Liver (tissue), 9 donors: Measurements from ENCODE around the gene LPAR1. TPM values are rescaled to one million over a fixed set of nuclear protein-coding genes. Genes with fewer than 3 reads are reported as not detected.

Experiments
- DNase-seq: peaks from one replicate; pipeline ENCODE4 v3.0.0-alpha.2; 2017; ENCODE audit warnings: low spot score
- H3K27ac ChIP-seq, 2 donors: one replicate each; pipeline ENCODE4 v1.7.0; 2013; ENCODE audit warnings: inconsistent platforms in 2 of 2, low read length in 2 of 2, control low read depth in 1 of 2, low read depth in 1 of 2, mild to moderate bottlenecking in 1 of 2
- H3K27me3 ChIP-seq, 4 donors: one replicate each; pipeline versions ENCODE4 v1.6.1 to v1.7.0; 2013; ENCODE audit warnings: low read length in 3 of 4, inconsistent platforms in 1 of 4, mild to moderate bottlenecking in 1 of 4, moderate library complexity in 1 of 4; ENCODE audit not compliant: control insufficient read depth in 4 of 4, insufficient read depth in 4 of 4
- H3K36me3 ChIP-seq, 4 donors: one replicate each; pipeline versions ENCODE4 v1.6.1 to v1.7.0; 2013; ENCODE audit warnings: low read length in 3 of 4, mild to moderate bottlenecking in 3 of 4, low read depth in 1 of 4, moderate library complexity in 1 of 4; ENCODE audit not compliant: control insufficient read depth in 4 of 4, insufficient read depth in 3 of 4
- H3K4me1 ChIP-seq, 4 donors: one replicate each; pipeline versions ENCODE4 v1.6.1 to v1.7.0; 2013; ENCODE audit warnings: low read length in 3 of 4, mild to moderate bottlenecking in 3 of 4, moderate library complexity in 1 of 4; ENCODE audit not compliant: control insufficient read depth in 4 of 4, insufficient read depth in 4 of 4
- H3K4me3 ChIP-seq, 3 donors: one replicate each; pipeline versions ENCODE4 v1.6.1 to v1.7.0; 2013; ENCODE audit warnings: low read length in 3 of 3, control low read depth in 1 of 3, low read depth in 1 of 3, mild to moderate bottlenecking in 1 of 3
- H3K9ac ChIP-seq, 2 donors: one replicate each; pipeline ENCODE4 v1.7.0; 2013; ENCODE audit warnings: low read length in 2 of 2, mild to moderate bottlenecking in 2 of 2, moderate library complexity in 2 of 2, control low read depth in 1 of 2, low read depth in 1 of 2
- H3K9me3 ChIP-seq, 4 donors: one replicate each; pipeline versions ENCODE4 v1.6.1 to v1.7.0; 2013; ENCODE audit warnings: low read length in 3 of 4; ENCODE audit not compliant: control insufficient read depth in 4 of 4
- EGR1 ChIP-seq, 2 donors: IDR thresholded peaks; 2 replicates each; pipeline ENCODE4 v1.6.1; 2016 to 2018; ENCODE audit warnings: antibody characterized with exemption in 2 of 2, low read depth in 2 of 2
- FOXA1 ChIP-seq: IDR thresholded peaks from 2 replicates; pipeline ENCODE4 v1.6.1; 2016; ENCODE audit warnings: antibody characterized with exemption
- FOXA2 ChIP-seq: IDR thresholded peaks from 2 replicates; pipeline ENCODE4 v1.6.1; 2016; ENCODE audit warnings: antibody characterized with exemption
- GABPA ChIP-seq, 2 donors: IDR thresholded peaks in 1 of 2; conservative IDR thresholded peaks in 1 of 2; 2 replicates each; pipeline ENCODE4 v1.6.1; 2016; ENCODE audit warnings: antibody characterized with exemption in 2 of 2, mild to moderate bottlenecking in 1 of 2, moderate library complexity in 1 of 2
- HNF4A ChIP-seq, 2 donors: conservative IDR thresholded peaks; 2 replicates each; pipeline ENCODE4 v1.6.1; 2016; ENCODE audit warnings: antibody characterized with exemption in 2 of 2, mild to moderate bottlenecking in 2 of 2
- HNF4G ChIP-seq: IDR thresholded peaks from 2 replicates; pipeline ENCODE4 v1.6.1; 2016; ENCODE audit warnings: antibody characterized with exemption
- JUND ChIP-seq, 2 donors: IDR thresholded peaks; 2 replicates each; pipeline ENCODE4 v1.6.1; 2016; ENCODE audit warnings: antibody characterized with exemption in 2 of 2
- NR2F2 ChIP-seq: IDR thresholded peaks from 2 replicates; pipeline ENCODE4 v1.6.1; 2016; ENCODE audit warnings: antibody characterized with exemption
- RAD21 ChIP-seq, 2 donors: IDR thresholded peaks; 2 replicates each; pipeline ENCODE4 v1.6.1; 2016; ENCODE audit warnings: antibody characterized with exemption in 2 of 2, mild to moderate bottlenecking in 2 of 2
- RXRA ChIP-seq, 2 donors: IDR thresholded peaks; 2 replicates each; pipeline ENCODE4 v1.6.1; 2017 to 2018; ENCODE audit warnings: antibody characterized with exemption in 2 of 2, mild to moderate bottlenecking in 1 of 2
- SP1 ChIP-seq: IDR thresholded peaks from 2 replicates; pipeline ENCODE4 v1.6.1; 2018; ENCODE audit warnings: antibody characterized with exemption, mild to moderate bottlenecking
- TAF1 ChIP-seq: conservative IDR thresholded peaks from 2 replicates; pipeline ENCODE4 v1.6.1; 2016; ENCODE audit warnings: antibody characterized with exemption, mild to moderate bottlenecking
- YY1 ChIP-seq: IDR thresholded peaks from 2 replicates; pipeline ENCODE4 v1.6.1; 2016; ENCODE audit warnings: antibody characterized with exemption, mild to moderate bottlenecking
- ZBTB33 ChIP-seq: IDR thresholded peaks from 2 replicates; pipeline ENCODE4 v1.6.1; 2016; ENCODE audit warnings: antibody characterized with exemption
- WGBS: extraction: QIAGEN DNeasy Blood & Tissue Kit; methylation state at CpG from one replicate; pipeline ENCODE4 v1.1.7; 2013; 5-methylcytosine and 5-hydroxymethylcytosine counted together
- polyA plus RNA-seq, 2 donors: library from polyadenylated mRNA; stranded (reverse) in 1 of 2; unstranded in 1 of 2; fragments of 200-250 nt in 1 of 2; fragments of >200 nt in 1 of 2; fragmentation: Nextera tagmentation in 1 of 2; extraction: Ambion mirVana in 1 of 2; gene quantifications; one replicate each; pipeline versions ENCODE4 v1.2.1 to v1.2.3, GENCODE V29; 2013 to 2015
- total RNA-seq, 2 donors: library from RNA; depleted of rRNA; stranded (reverse); fragments of >200 nt; gene quantifications; one replicate each; pipeline ENCODE4 v1.2.3, GENCODE V29; 2014
- TF ChIP-seq, protein P1 (sequence below): IDR thresholded peaks from 2 replicates; pipeline ENCODE4 v1.6.1; 2016; ENCODE audit warnings: antibody characterized with exemption, mild to moderate bottlenecking
- TF ChIP-seq, protein P2 (sequence below): fragments of 150-350 bp; IDR thresholded peaks from 2 replicates; pipeline ENCODE4 v1.5.1; 2017; ENCODE audit warnings: improper control_type of control experiment, low read depth, low read length; ENCODE audit not compliant: missing input control
- TF ChIP-seq, protein P3 (sequence below): IDR thresholded peaks from 2 replicates; pipeline ENCODE4 v1.6.1; 2016; ENCODE audit warnings: antibody characterized with exemption
- TF ChIP-seq, protein P4 (sequence below): IDR thresholded peaks from 2 replicates; pipeline ENCODE4 v1.6.1; 2016; ENCODE audit warnings: antibody characterized with exemption
- donor health status: healthy.
- donor health status: healthy.
- donor health status: healthy.
- donor health status: healthy.
- donor health status: healthy.

The LPAR1 gene
- total and polyA plus RNA-seq, 4 donors: 0.51 to 3.6 (median 1.1) TPM

GRCh38 chr9:110968096-110968495 is 70.2 kb downstream of the LPAR1 start:
- H3K27me3 ChIP-seq: no peaks in the 10 kb centered on the region
- 84% methylated on average over 4 of the region's 4 CpGs for WGBS
- DNase-seq: no peak

More at GRCh38 chr9:110968096-110968495, 70.2 kb downstream of the LPAR1 start:
- TF ChIP-seq, protein P1, sequence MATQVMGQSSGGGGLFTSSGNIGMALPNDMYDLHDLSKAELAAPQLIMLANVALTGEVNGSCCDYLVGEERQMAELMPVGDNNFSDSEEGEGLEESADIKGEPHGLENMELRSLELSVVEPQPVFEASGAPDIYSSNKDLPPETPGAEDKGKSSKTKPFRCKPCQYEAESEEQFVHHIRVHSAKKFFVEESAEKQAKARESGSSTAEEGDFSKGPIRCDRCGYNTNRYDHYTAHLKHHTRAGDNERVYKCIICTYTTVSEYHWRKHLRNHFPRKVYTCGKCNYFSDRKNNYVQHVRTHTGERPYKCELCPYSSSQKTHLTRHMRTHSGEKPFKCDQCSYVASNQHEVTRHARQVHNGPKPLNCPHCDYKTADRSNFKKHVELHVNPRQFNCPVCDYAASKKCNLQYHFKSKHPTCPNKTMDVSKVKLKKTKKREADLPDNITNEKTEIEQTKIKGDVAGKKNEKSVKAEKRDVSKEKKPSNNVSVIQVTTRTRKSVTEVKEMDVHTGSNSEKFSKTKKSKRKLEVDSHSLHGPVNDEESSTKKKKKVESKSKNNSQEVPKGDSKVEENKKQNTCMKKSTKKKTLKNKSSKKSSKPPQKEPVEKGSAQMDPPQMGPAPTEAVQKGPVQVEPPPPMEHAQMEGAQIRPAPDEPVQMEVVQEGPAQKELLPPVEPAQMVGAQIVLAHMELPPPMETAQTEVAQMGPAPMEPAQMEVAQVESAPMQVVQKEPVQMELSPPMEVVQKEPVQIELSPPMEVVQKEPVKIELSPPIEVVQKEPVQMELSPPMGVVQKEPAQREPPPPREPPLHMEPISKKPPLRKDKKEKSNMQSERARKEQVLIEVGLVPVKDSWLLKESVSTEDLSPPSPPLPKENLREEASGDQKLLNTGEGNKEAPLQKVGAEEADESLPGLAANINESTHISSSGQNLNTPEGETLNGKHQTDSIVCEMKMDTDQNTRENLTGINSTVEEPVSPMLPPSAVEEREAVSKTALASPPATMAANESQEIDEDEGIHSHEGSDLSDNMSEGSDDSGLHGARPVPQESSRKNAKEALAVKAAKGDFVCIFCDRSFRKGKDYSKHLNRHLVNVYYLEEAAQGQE: no peak
- TF ChIP-seq, protein P2, sequence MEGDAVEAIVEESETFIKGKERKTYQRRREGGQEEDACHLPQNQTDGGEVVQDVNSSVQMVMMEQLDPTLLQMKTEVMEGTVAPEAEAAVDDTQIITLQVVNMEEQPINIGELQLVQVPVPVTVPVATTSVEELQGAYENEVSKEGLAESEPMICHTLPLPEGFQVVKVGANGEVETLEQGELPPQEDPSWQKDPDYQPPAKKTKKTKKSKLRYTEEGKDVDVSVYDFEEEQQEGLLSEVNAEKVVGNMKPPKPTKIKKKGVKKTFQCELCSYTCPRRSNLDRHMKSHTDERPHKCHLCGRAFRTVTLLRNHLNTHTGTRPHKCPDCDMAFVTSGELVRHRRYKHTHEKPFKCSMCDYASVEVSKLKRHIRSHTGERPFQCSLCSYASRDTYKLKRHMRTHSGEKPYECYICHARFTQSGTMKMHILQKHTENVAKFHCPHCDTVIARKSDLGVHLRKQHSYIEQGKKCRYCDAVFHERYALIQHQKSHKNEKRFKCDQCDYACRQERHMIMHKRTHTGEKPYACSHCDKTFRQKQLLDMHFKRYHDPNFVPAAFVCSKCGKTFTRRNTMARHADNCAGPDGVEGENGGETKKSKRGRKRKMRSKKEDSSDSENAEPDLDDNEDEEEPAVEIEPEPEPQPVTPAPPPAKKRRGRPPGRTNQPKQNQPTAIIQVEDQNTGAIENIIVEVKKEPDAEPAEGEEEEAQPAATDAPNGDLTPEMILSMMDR: no peak
- TF ChIP-seq FOXA1: no peak
- TF ChIP-seq EGR1 (IDR thresholded peaks at IDR 0.05; ENCODE audit: low read depth in 2 of 2): no peak
- TF ChIP-seq TAF1: no peak
- TF ChIP-seq, protein P3, sequence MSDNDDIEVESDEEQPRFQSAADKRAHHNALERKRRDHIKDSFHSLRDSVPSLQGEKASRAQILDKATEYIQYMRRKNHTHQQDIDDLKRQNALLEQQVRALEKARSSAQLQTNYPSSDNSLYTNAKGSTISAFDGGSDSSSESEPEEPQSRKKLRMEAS: no peak
- TF ChIP-seq HNF4G: no peak
- no peak for TF ChIP-seq RAD21 (IDR thresholded peaks at IDR 0.05)
- no peak for TF ChIP-seq GABPA (IDR thresholded peaks at IDR 0.05 in 1 of 2, conservative IDR thresholded peaks at IDR 0.05 in 1 of 2)
- TF ChIP-seq, protein P4, sequence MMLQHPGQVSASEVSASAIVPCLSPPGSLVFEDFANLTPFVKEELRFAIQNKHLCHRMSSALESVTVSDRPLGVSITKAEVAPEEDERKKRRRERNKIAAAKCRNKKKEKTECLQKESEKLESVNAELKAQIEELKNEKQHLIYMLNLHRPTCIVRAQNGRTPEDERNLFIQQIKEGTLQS: no peak
- TF ChIP-seq NR2F2: no peak
- TF ChIP-seq JUND (IDR thresholded peaks at IDR 0.05): no peak
- TF ChIP-seq HNF4A (conservative IDR thresholded peaks at IDR 0.05): no peak
- TF ChIP-seq ZBTB33: no peak
- TF ChIP-seq YY1: no peak
- no peak for TF ChIP-seq RXRA (IDR thresholded peaks at IDR 0.05)
- no peak for TF ChIP-seq SP1
- TF ChIP-seq FOXA2: no peak
- Histone ChIP-seq H3K36me3 (no peaks in the 10 kb centered on the region), H3K4me1 (no peaks in the 10 kb centered on the region), H3K9me3 (no peaks in the 10 kb centered on the region), H3K27ac (no peak overlapping the region), H3K9ac (no peak overlapping the region), H3K4me3 (no peak overlapping the region)
